ENCODE data around the gene HLX. TPM values are rescaled to one million over a fixed set of nuclear protein-coding genes. Genes with fewer than 3 reads are reported as not detected.

The HLX gene
- polyA plus RNA-seq, 1 of the 3 experiments (the other 2 are of a cell fraction) = 21.4 TPM

DNA sequence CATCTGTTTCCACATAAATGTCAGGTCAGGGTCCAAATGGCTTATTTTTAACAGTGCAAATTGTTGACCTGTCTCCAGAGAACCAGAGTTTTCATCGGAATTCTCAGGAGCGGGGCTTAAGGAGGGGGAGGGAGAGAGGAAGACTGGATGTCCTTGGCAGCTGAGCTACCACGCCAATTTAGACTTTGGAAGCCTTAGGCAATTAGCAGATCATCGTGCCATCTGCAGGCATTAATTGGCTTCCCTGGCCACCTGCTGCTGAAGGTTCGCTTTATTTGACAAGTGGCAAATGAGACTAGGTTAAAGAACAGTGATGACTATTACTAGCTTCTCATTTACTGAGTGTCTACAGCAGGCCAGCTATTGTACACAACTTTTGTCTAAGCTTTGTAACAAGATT is 43.7 kb downstream of the HLX start:
- no peak overlapping the region for H3K4me3 ChIP-seq (ENCODE audit: low read depth in 2 of 2, low read length in 1 of 2)
- no peaks in the 10 kb centered on the region for H3K4me1 ChIP-seq (ENCODE audit: control insufficient read depth in 1 of 2, insufficient read depth in 2 of 2, low read depth in 1 of 2, low read length in 1 of 2)
- H3K4me2 ChIP-seq = no peak overlapping the region
- H3K27me3 ChIP-seq (ENCODE audit: insufficient read depth) = no peaks in the 10 kb centered on the region
- no peak for TF ChIP-seq RCOR1 (IDR thresholded peaks at IDR 0.05; ENCODE audit: low read length)
- no peak for TF ChIP-seq TCF12 (IDR thresholded peaks at IDR 0.05)
- TF ChIP-seq, protein P1, sequence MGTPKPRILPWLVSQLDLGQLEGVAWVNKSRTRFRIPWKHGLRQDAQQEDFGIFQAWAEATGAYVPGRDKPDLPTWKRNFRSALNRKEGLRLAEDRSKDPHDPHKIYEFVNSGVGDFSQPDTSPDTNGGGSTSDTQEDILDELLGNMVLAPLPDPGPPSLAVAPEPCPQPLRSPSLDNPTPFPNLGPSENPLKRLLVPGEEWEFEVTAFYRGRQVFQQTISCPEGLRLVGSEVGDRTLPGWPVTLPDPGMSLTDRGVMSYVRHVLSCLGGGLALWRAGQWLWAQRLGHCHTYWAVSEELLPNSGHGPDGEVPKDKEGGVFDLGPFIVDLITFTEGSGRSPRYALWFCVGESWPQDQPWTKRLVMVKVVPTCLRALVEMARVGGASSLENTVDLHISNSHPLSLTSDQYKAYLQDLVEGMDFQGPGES (IDR thresholded peaks at IDR 0.05; ENCODE audit: low read depth, low read length) = no peak
- TF ChIP-seq RFX5 (IDR thresholded peaks at IDR 0.05; ENCODE audit: low read length) = no peak
- no peak for TF ChIP-seq NRF1 (IDR thresholded peaks at IDR 0.05; ENCODE audit: low read depth, low read length)
- no peak for TF ChIP-seq FOSL2 (IDR thresholded peaks at IDR 0.05; ENCODE audit: borderline replicate concordance, low read depth)
- no peaks in the 10 kb centered on the region for H3F3A ChIP-seq (replicated peaks; ENCODE audit: insufficient read depth)
- CTCF ChIA-PET = interaction anchor here (0.7 to 2.3 kb wide), 3 partner anchors 9 to 281 kb away, joined by 3 to 8 read pairs (median 3); no protein-coding TSS in a partner anchor
- no peaks in the 10 kb centered on the region for H3K79me2 ChIP-seq (ENCODE audit: insufficient read depth)
- DNase-seq = no peak
- POLR2A ChIA-PET = no interaction called here
- no peaks in the 10 kb centered on the region for H3K9me2 ChIP-seq
- WGBS (ENCODE audit: low lambda C conversion rate) = 84% methylated on average over 5 of the region's 5 CpGs
- H3K9ac ChIP-seq = no peak overlapping the region
- H3K9me3 ChIP-seq = no peaks in the 10 kb centered on the region
- H3K36me3 ChIP-seq (replicated peaks in 1 of 2; ENCODE audit: control insufficient read depth in 1 of 2, insufficient read depth in 2 of 2, low read length in 1 of 2) = no peaks in the 10 kb centered on the region
- H4K20me1 ChIP-seq (ENCODE audit: insufficient read depth) = no peaks in the 10 kb centered on the region
- no peak overlapping the region for H3K27ac ChIP-seq (ENCODE audit: low read depth in 2 of 2, low read length in 1 of 2)
- H2AFZ ChIP-seq (ENCODE audit: low read depth) = no peak overlapping the region

DNA sequence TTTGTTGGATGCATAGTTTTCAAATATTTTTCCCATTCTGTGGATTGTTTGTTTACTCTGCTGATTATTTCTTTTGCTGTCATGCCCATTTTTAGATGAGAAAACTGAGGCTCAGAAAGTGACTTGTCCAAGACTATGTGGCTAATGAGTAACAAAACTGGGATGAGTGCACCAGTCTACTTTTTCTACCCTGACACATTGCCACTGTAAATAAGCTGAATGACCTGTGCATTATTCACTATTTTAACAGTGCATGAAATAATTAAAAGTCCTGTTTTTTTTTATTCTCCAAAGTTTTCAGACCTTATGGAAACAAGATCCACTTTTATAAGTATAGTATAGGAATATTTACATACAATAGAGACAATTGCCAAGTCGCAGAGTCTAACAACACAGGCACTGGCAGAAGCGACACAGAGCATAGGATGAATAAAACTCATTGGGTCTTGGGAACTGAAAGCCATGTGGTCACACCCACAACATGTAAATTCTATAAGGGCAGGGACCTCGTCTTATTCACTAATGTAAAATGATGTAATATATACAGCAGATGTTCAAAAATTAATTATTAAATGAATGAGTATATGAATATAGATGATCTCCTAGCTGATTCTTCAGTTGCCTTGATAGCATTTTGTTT is 45.2 kb downstream of the HLX start:
- Histone ChIP-seq H3K9me2 (no peaks in the 10 kb centered on the region), H4K20me1 (ENCODE audit: insufficient read depth) (no peaks in the 10 kb centered on the region), H3K27ac (ENCODE audit: low read depth in 2 of 2, low read length in 1 of 2) (no peak overlapping the region), H3K4me3 (ENCODE audit: low read depth in 2 of 2, low read length in 1 of 2) (no peak overlapping the region), H3K4me2 (no peak overlapping the region), H3K27me3 (ENCODE audit: insufficient read depth) (no peaks in the 10 kb centered on the region), H3K9me3 (no peaks in the 10 kb centered on the region), H3K9ac (no peak overlapping the region), H3K4me1 (ENCODE audit: control insufficient read depth in 1 of 2, insufficient read depth in 2 of 2, low read depth in 1 of 2, low read length in 1 of 2) (peaks cover 0 to 2% of the 10 kb centered on the region in 2 experiments; a peak in 1 of 4 replicates), H2AFZ (ENCODE audit: low read depth) (no peak overlapping the region), H3F3A (replicated peaks; ENCODE audit: insufficient read depth) (no peaks in the 10 kb centered on the region), H3K36me3 (replicated peaks in 1 of 2; ENCODE audit: control insufficient read depth in 1 of 2, insufficient read depth in 2 of 2, low read length in 1 of 2) (no peaks in the 10 kb centered on the region), H3K79me2 (ENCODE audit: insufficient read depth) (no peaks in the 10 kb centered on the region)
- ChIA-PET POLR2A (interaction anchor here (0.7 kb wide), 1 partner anchor 40 kb away, joined by 3 read pairs; no protein-coding TSS in a partner anchor), CTCF (interaction anchor here (2.1 kb wide), 1 partner anchor 16 kb away, joined by 8 read pairs; no protein-coding TSS in a partner anchor)
- DNase-seq = no peak
- WGBS (ENCODE audit: low lambda C conversion rate) = 77% methylated on average over 3 of the region's 3 CpGs
- TF ChIP-seq RCOR1 (IDR thresholded peaks at IDR 0.05; ENCODE audit: low read length) (no peak), FOSL2 (IDR thresholded peaks at IDR 0.05; ENCODE audit: borderline replicate concordance, low read depth) (no peak), ELF1 (IDR thresholded peaks at IDR 0.05) (no peak), POLR2AphosphoS5 (IDR thresholded peaks at IDR 0.05; ENCODE audit: low read depth, low read length) (no peak), GABPA (IDR thresholded peaks at IDR 0.05; ENCODE audit: low read depth) (no peak), CHD2 (IDR thresholded peaks at IDR 0.05; ENCODE audit: low read length, partially characterized antibody) (no peak), RAD21 (IDR thresholded peaks at IDR 0.05; ENCODE audit: low read length) (no peak), FOXJ3 (CRISPR knock-in tag; IDR thresholded peaks at IDR 0.05) (no peak), MXI1 (IDR thresholded peaks at IDR 0.05; ENCODE audit: low read depth, low read length) (no peak), SMC3 (IDR thresholded peaks at IDR 0.05; ENCODE audit: low read depth, low read length) (no peak)
- TF ChIP-seq, protein P2, sequence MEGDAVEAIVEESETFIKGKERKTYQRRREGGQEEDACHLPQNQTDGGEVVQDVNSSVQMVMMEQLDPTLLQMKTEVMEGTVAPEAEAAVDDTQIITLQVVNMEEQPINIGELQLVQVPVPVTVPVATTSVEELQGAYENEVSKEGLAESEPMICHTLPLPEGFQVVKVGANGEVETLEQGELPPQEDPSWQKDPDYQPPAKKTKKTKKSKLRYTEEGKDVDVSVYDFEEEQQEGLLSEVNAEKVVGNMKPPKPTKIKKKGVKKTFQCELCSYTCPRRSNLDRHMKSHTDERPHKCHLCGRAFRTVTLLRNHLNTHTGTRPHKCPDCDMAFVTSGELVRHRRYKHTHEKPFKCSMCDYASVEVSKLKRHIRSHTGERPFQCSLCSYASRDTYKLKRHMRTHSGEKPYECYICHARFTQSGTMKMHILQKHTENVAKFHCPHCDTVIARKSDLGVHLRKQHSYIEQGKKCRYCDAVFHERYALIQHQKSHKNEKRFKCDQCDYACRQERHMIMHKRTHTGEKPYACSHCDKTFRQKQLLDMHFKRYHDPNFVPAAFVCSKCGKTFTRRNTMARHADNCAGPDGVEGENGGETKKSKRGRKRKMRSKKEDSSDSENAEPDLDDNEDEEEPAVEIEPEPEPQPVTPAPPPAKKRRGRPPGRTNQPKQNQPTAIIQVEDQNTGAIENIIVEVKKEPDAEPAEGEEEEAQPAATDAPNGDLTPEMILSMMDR (IDR thresholded peaks at IDR 0.05) = no peak
- TF ChIP-seq, protein P3, sequence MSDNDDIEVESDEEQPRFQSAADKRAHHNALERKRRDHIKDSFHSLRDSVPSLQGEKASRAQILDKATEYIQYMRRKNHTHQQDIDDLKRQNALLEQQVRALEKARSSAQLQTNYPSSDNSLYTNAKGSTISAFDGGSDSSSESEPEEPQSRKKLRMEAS (IDR thresholded peaks at IDR 0.05; ENCODE audit: low read depth) = no peak
- TF ChIP-seq, protein P1 (IDR thresholded peaks at IDR 0.05; ENCODE audit: low read depth, low read length) = no peak
- TF ChIP-seq, protein P4, sequence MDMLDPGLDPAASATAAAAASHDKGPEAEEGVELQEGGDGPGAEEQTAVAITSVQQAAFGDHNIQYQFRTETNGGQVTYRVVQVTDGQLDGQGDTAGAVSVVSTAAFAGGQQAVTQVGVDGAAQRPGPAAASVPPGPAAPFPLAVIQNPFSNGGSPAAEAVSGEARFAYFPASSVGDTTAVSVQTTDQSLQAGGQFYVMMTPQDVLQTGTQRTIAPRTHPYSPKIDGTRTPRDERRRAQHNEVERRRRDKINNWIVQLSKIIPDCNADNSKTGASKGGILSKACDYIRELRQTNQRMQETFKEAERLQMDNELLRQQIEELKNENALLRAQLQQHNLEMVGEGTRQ (IDR thresholded peaks at IDR 0.05; ENCODE audit: borderline replicate concordance, low read depth, low read length) = no peak
- TF ChIP-seq, protein P5, sequence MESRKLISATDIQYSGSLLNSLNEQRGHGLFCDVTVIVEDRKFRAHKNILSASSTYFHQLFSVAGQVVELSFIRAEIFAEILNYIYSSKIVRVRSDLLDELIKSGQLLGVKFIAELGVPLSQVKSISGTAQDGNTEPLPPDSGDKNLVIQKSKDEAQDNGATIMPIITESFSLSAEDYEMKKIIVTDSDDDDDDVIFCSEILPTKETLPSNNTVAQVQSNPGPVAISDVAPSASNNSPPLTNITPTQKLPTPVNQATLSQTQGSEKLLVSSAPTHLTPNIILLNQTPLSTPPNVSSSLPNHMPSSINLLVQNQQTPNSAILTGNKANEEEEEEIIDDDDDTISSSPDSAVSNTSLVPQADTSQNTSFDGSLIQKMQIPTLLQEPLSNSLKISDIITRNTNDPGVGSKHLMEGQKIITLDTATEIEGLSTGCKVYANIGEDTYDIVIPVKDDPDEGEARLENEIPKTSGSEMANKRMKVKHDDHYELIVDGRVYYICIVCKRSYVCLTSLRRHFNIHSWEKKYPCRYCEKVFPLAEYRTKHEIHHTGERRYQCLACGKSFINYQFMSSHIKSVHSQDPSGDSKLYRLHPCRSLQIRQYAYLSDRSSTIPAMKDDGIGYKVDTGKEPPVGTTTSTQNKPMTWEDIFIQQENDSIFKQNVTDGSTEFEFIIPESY (IDR thresholded peaks at IDR 0.05; ENCODE audit: borderline replicate concordance, low read depth) = no peak

Measured in SK-N-SH (cell line).